ENCODE measurements around the gene PPP1R13L.

DNA sequence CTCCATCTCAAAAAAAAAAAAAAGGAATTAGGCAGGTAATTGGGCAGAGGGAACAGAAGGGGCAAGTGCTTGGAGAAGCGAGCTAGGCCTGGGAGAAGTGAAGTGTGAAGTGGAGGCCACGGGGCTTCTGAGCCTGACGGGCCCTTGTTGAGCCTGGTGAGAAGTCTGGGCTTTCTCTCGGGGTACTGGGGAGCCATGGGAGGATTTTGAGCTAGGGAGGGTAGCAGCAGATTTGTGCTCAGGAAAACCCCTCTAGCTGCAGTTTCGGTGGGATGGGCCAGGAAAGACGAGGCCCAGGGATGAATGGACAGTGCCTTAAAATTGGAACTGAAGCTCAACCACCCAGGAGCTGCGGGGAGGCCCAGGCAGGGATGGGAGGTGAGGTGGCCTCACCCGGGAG lies 9.6 kb upstream of the PPP1R13L start:
- TF ChIP-seq, protein P1, sequence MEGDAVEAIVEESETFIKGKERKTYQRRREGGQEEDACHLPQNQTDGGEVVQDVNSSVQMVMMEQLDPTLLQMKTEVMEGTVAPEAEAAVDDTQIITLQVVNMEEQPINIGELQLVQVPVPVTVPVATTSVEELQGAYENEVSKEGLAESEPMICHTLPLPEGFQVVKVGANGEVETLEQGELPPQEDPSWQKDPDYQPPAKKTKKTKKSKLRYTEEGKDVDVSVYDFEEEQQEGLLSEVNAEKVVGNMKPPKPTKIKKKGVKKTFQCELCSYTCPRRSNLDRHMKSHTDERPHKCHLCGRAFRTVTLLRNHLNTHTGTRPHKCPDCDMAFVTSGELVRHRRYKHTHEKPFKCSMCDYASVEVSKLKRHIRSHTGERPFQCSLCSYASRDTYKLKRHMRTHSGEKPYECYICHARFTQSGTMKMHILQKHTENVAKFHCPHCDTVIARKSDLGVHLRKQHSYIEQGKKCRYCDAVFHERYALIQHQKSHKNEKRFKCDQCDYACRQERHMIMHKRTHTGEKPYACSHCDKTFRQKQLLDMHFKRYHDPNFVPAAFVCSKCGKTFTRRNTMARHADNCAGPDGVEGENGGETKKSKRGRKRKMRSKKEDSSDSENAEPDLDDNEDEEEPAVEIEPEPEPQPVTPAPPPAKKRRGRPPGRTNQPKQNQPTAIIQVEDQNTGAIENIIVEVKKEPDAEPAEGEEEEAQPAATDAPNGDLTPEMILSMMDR (conservative IDR thresholded peaks at IDR 0.05; ENCODE audit: low read length): no peak
- TF ChIP-seq EZH2phosphoT487 (IDR thresholded peaks at IDR 0.05; ENCODE audit: borderline replicate concordance, low read depth, low read length): no peak

All from OCI-LY7 (cell line).